Activated CD4-positive, alpha-beta T cell treated with anti-CD3 and anti-CD28 coated beads, Interleukin-2, amount 50 U/mL, for 4 hours (primary cell): ENCODE data around the gene SDHAF2.
"Not testable (repeated sequence)": the region's sequence is repeated elsewhere in the genome, so short reads cannot be mapped to it uniquely, and the experiment has no call there.

Experiments used
- DNase-seq, 2 experiments: peaks; one replicate each; pipeline ENCODE4 v3.0.0-alpha.2; 2020

SDHAF2 gene

DNA sequence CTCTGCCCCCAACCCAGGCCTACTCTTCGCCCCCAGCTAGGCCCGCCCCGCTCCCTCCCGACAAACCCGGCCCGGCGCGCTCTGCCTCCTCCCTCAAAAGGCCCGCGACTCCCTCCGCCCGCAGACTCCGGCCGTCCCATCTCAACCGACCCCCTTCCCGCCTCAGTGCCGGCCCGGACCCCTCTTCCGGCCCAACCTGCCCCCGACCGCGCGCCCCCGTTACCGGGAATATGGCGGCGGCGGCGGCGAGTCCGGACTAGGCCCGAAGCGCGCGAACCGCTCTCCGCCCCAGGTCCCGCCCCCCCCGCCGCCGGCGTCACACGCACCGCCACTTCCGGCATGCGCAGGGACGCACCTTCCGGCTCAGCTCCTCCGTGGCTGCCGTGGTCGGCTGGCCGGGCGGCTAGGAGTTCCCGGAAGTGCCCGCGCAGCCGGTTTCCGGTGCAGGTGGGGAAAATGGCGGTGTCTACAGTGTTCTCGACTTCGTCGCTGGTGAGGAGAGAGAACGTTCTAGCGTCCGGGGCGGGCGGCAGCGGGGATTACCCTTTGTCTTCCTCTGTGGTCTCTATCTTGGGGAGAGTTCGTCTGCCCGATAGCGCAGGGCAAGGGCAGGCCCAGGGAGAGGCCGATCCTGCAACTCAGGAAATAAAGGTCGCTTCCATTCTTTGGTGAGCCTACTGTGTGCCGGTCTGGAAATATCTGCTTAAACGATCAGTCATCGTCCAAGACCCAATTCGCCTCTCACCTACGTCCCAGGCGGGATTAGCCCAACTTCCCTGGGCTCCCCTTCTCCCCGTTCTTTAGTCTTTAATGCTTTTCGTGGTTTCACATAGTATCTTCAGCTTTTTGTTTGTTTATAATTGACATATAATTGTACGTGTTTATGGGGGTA, at the start of gene SDHAF2, which contains the start of gene CPSF7:
Gene SDHAF2 (plus strand): TSS at position 434 of the 892 bp plus-strand sequence. CDS start 23 bp downstream, at position 457.
Gene CPSF7 (minus strand): TSS at position 285 of the 892 bp plus-strand sequence. CDS start 740 bp downstream, outside the sequence.
- peak; percentile 95 to 96 for DNase-seq

DNA sequence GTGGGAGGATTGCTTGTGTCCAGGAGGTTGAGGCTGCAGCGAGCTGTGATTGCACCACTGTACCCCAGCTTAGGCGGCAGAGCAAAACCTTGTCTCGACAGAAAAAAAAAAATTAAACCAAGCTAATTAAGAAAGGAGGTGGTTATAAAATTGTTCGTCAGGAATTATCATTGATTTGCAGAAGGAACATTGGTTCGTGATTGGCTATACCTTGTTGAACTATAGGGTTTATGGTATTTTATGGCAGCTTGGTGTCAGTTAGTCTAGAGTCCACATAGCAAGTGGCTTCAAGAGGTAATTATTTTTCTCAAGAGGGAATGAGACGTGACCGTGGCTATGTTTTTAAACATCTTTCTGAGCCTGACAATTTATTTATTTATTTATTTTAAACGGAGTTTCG, 49.0 kb upstream of the SDHAF2 start:
- DNase-seq = no peak

DNA sequence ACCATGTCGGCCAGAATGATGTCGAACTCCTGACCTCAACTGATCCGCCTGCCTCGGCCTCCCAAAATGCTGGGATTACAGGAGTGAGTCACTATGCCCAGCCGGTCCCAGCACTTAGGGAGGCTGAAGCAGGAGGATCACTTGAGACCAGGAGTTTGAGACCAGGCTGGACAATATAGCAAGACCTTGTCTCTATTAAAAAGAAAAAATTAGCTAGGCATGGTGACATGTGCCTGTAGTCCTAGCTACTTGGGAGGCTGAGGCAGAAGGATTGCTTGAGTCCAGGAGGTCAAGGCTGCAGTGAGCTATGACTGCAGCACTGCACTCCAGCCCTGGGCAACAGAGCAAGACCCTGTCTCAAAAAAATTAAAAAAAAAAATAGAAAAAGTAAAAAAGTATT, 46.1 kb upstream of the SDHAF2 start:
- not testable (repeated sequence) for DNase-seq

DNA sequence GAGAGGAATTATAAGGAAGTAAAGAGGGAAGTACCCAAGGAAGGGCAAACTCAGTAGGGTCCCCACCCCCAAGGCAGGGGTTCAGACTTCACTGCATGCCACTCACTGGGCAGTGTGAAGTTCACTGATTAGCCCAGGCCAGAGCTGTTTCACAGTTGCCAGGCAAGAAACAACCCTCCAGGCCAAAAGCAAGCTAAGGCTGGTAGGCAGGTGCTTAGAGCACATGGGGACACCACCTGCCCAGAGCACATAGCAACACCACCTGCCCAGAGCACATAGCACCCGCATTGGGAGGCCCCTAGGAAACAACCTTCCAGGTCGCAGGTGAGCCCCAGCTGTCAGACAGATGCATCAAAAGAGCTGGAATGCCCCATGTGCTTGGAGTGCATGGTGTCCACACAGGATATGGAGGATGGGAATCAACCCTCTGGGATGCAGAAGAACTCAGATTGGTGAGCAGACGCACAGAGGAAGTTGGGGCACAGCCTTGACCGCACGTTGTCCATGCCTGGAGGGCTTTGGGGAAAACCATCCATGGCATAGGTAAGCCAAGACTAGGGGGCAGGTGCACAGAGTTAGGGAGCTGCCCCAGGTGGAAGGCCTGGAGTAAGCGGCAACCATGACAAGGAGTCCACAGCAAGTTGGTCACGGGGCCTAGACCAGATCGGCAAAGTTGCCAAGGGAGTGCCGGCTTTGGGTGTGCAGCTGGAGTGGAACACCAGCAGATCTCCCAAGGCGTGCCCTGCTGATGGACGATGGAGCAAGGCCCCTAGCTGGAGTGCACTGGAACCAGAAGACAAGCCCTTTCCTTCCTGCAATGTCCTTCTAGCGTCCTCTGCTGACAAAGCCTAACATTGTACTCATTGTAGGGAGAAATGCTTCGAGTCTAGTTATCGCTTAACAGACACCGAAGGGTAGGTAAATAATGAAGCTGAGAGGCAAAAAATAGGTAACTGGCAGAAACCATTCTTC, 45.4 kb upstream of the SDHAF2 start:
- no peak for DNase-seq

DNA sequence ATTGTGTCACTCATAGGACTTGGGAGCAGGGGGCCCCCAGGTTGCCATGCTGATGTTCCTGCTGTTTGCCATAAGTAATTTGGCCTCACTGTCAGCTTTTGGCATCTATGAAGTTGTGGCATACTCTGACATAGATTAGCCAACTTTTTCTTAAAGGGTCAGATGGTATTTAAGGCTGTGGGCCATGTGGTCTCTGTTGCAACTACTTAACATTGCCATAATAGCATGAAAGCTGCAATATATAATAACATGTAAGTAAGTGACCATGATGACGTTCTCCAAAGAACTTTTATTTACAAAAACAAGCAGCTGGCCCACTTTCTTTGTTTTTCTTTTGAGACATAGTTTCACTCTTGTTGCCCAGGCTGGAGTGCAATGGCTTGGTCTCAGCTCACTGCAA, 39.8 kb upstream of the SDHAF2 start:
- no peak for DNase-seq

DNA sequence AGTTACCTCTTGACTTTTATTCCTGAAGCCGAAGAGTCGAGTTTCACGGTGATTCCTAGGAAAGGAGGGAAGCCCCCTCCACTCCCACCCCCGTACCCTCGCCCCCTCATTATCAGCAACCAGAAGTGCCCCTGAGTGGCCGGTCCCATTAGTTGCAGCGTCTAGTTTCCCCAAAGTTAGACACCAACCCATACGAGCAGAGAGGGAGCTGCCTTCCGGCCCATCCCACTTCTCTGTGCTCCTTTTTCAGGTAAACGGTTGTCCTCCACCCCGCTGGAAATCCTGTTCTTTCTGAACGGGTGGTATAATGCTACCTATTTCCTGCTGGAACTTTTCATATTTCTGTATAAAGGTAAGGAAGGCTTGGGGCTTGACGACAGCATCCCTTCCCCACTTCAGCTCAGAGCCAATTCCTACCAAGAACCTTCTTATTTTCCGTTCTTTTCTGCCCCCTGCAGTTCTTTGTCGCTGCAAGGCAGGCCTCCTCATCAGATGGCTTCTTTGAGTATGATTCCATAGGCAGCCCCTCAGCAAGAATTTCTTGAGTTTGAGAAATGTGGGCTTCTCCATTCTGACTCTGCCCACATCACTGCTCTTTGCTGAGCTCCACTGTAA, 36.8 kb upstream of the SDHAF2 start:
- no peak for DNase-seq

DNA sequence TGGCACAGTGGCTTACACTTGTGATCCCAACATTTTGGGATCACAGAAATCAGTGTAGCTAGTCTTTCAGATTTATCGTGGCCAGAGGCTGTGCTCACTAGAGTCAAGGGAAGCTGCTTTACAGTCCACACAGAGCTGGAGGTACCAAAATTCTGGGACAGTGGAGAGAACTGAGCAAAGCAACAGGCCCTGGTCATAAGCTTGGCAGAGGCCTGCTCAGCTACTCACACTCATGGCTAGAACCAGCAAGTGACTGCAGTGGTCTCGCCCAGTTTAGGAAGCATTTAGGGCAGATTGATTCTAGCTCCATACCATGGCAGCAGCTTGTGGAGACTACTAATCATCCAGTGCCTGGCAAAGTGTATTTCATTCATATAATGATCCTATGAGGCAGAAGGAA, 28.8 kb upstream of the SDHAF2 start:
- no peak for DNase-seq

DNA sequence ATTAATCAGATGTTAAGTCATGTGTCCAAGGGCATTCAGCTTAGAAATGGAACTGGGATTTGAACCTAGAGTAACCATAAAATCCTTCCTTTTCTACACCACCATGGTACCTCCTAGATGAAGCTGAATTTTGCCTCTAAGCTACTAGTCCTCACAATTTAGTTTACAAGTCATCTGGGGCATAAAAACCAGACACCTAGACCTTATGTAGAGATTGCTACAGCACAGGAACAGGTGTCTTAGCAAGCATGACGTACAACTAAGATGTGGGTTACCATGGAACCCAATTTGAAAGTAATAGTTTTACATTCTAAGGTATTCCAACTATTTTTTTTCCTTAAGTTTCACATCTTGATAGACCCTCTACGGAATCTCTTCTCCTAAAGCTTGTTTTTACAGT, 28.4 kb upstream of the SDHAF2 start:
- no peak for DNase-seq

DNA sequence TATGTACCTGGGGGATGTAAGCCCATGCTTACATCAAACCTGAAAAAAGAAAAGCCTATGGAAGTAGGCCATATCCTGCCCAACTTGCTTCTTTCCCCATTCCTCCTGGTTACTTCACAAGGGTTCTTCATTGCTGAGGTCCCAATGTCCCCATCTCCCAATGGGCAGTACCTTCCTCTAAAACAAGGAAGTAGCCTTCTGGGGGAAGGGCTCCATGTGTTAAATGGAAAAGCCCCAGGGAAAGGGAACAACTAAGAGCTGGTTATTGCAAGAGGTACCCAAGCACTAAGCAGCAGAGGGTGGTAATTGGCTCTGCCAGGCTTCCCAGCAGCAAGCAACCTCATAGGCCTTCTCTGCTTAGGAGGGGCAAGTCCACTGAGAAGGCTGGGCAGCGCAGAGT, 26.3 kb upstream of the SDHAF2 start:
- DNase-seq = no peak

DNA sequence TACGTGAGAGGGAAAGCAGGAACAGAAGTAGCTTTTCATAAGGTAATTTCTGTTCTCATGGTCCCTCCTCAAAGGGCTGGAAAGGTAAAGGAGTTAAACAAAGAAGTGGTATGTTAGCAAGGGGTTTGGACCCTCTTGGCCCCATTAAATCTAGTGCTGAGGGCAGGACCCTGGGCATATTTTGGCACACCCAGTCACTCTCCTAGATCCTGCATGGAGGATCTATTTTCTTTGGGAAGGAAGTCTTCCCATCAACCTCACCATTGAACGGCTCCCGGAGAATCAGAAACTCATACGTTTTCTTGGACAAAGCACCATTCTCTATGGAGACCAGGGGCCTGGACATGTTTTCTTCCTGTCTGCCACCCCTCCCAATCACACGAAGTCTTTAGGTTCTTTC, 25.8 kb upstream of the SDHAF2 start:
- no peak for DNase-seq

DNA sequence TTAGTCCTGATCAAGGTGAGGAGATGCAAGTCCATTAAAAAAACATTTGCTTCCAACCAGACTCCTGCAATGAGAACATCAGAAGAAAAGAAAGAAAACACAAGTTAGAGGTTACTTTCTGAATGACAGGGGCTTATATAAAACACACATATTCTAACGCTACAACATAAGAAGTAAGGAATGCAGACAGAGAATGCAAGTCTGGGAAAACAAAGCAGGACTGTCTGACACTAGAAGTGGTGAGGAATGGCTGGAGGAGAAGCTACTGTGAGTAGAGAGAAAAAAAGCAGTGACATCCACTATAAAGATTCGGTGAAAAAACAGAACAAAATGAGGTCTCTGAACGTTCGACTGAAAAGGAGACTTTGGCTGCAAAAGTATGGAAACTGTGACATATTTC, 25.3 kb upstream of the SDHAF2 start:
- DNase-seq = no peak

DNA sequence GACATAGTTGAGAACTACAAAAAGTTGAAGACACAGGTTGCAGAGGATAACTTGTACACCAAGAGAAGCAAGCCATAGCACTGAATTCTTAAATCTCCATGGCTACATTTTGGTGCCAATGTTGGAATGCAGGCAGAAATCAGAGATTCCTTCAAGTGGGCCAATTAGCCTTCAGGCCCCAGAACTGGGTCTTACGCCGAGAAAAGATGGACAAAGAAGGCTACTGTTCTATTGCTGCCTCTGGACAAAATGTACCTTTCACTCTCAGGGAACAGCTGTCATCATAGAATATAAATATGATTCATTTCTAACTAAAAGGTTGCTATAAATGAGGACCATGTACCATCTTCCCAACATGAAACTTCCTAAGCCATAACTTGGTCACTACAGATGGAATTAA, 23.9 kb upstream of the SDHAF2 start:
- no peak for DNase-seq

DNA sequence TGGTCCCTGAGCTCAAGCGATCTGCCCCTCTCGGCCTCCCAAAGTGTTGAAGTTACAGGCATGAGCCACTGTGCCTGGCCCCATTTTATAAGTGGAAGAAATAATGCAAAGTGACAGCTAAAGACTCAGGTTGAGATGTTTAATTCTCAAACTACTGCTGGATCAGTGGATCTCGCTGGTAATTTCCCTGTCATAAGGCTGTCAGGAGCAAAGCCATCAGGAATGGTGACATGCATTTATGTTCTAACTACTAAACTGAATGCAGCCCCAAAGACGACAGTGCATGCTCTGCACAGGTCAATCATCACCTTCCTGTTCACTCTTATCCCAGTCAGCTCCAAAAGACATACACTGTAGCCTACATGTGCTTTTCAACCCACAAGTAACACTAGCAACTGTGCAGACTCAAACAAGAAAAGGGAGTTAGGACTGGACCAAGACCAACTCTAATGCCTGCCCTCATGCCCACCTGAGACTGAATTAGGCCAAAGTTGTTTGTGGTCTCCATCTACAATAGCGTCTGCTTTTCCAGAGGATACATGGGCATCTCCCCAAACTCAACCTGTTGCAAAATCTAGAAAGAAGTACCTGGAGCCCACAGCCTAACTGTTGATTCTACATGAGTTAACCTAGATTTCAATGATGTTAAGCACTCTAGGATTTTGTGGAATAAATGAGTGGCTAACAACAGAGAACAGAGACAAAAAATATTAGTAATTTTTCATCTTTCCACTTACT, 22.8 kb upstream of the SDHAF2 start:
- DNase-seq = no peak

DNA sequence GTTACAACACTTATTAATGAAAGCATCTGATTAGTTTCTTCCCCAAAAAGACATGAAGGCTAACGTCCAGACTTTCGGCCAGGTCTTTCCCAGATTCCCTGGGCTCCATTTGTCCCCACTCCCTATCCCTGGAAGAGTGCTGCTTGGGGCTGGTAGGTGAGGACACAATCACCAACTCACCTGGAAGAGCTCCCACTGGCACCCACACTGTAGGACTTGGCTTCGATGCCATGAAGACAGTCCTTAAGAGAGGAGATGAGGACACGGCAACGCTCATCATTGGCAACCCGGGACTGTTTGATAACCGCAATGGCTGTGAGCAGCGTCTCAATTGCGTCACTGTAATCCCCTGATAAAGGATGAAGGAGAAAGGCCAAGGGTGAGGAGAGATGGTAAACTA, 18.3 kb upstream of the SDHAF2 start:
- no peak for DNase-seq

DNA sequence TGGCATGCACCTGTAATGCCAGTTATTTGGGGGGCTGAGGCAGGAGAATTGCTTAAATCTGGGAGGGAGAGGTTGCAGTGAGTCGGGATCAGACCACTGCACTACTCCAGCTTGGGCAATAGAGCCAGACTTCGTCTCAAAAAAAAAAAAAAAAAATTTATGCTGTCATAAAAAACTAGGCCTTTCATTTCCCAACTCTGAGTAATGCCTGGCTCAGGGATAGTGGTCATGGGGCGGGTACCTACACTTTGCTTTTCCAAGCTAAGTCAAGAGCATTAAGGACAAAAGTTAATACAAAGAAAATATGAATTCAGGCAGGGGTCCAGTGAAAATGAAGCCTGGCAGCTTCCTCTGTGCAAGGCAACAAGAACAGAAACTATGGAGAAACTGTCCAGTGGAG, 16.4 kb upstream of the SDHAF2 start:
- DNase-seq = no peak

DNA sequence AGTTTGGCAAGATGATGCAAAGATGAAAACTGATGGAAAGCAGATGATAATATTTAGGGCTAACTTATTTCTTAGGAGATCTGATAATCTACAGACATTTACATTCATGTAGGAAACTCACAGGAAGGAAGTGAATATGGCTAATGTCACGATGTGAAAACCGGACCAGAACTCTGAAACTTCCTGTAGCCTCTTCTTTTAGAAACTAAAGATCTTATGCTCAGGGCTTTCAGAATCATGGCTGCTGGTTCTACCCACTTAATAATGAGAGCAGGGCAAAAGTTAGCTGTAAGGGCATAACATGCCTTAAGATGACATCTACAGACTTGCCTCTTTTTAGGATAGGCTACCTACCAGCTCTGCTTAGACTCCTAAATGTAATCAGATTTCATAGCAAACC, 15.4 kb upstream of the SDHAF2 start:
- no peak for DNase-seq

DNA sequence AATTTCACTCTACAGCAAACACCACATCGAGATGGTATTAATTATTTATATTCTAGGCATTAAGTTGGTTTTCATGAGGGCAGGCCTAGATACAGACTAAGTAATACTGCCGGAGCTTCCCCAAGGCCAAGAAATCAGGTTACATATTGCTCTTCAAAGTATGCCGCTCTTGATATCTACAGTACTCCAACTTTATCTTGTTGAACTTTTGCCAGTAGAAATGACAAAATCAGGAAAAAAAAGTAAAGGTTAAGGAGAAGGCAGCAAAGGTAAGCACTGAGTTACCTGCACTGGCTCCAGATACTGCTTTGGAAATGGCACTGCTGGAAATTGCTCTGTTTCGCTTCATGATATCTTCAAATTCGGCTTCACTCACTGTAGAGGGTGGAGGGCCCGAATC, 14.5 kb upstream of the SDHAF2 start:
- no peak for DNase-seq

DNA sequence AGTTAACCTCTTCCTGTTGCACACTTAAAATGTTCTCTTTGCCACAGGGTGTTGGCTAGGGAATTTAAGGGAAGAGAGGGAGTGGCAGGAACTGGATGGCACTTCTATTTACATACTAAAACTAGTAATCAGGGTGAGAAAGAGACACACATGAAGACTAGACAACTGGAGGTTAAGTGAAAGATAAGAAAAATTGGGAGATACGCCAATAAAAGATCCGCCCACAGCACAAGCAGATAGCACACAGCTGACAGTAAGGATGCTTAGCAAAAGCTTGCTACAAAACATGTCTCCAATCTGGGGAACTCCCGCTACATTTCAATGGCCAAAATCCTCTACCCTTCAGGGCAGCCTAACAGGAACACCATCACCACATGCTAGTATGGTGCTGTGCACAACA, 13.0 kb upstream of the SDHAF2 start:
- no peak for DNase-seq

DNA sequence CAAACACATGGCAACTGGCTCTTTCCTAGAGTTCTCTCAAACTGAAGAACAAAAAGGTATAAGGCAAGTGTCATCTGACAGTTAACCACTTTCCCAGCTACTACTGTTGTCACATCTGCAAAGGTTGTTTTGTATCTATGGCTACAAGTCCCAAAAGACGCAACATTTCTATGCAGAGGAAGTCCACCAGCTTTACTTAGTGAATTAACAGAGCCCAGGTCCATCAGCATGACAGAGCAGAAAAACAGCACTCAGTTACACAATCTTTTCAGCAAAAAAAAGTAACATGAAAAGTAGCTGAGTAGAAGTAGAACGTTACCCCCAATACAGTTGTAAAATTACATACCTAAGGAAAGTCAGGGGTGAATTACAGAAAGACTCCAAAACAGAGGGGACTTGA, 12.3 kb upstream of the SDHAF2 start:
- no peak for DNase-seq

DNA sequence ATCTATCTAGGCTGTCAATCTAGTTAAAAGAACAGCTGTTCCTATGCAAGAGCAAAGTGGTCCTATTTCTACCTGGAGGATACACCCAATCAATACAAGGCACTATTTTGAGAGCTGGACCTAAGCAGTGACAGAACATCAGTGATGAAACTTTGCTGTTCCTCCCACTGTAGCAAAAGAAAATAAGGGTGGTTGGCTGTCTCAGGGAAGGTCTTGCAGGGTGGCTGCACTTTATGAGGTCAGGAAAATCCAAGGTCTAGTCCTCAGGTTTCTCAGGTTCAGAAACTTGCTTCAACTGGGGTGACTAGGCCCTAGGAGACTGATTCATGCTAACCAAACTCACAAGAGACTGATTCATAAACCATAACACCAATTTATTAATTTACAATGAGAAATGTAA, 11.8 kb upstream of the SDHAF2 start:
- no peak for DNase-seq

DNA sequence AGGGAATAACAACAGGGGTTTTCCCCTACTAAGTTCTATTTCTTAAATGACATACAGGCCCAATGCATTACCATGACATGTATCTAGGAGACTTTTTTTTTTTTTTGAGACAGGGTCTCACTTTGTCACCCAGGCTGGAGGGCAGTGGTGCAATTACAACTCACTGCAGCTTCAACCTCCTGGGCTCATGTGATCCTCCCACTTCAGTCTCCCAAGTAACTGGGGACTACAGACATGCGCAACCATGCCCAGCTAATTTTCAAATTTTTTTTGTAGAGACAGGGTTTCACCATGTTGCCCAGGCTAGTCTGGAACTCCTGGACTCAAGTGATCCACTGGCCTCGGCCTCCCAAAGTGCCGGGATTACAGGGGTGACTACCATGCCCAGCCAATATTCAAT, 7.7 kb upstream of the SDHAF2 start:
- no peak for DNase-seq

DNA sequence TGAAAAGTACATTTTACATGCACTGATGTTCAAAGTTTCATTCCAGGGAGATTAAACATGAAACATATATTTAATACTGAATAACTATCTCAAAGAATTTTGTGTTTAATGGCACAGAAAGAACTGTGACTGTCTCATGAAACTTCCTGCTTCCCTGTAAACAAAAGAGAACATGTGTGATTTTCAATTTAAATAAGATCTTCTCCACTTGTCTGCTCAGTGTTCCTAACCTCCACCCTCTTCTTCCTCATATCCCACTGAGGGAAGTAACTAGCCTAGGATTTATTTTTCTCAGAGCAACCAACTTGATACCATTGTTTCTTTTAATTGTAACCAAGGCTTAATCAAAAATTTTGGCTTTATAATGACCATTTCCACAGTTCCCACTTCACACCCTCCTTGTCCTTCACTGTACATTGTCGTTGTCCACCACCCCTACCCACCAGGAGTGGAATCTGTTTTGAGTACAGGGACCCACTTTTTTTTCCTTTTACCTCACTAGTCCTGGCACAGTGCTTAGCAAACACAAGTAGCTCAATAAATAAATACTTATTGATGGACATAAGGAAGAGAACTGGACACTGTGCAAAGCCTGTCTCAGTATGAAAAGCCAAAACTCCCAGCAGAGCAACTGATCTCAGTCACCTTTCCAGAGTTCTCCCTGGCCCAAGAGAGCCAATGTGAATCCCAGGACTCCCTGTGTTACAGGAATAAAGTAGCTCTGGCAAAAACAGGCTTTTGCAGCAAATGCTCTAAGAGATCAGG, 4.4 kb upstream of the SDHAF2 start:
- no peak for DNase-seq
